GM21576 (cell line): ENCODE results near the gene PRSS16.

ENCODE experiments used
- ATAC-seq: cut with Tn5 transposase; IDR thresholded peaks from one replicate; pipeline ENCODE4 v1.9.1; 2021; ENCODE audit warnings: mild to moderate bottlenecking, moderate library complexity; ENCODE audit not compliant: unreplicated experiment

PRSS16 gene

DNA sequence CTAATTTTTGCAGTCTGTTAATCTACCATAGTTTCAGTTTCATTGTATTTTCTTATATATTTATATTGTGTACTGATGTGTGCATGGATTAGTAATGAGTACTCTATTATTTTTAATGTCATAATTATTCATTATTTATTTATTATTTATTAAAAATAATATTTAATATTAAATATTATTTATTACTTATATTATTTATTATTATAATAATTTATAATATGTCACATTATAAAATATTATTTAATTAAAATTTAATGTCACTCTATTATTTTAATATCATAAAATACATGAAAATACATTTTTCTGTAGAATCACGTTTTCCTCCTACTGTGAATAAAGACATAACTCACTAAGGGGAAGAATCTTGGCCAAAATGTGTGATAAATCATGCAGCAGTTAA lies 34.1 kb downstream of the PRSS16 start:
- ATAC-seq, result no peak

DNA sequence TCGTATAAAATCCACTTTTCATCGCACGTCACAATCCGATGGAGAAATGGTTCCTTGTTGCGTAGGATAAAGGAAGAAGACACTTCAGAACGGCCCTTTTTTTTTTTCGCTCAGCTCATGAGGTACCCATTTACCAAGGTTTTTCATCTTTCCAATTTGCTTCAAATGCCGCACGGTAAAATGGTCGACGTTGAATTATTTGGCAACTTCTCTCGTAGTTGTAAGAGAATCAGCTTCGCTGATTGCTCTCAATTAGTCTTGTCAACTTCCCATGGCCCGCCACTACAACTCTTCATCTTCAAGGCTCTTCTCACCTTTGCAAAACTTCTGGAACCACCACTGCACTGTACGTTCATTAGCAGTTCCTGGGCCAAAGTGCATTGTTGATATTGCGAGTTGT lies 35.8 kb downstream of the PRSS16 start:
- no peak for ATAC-seq

DNA sequence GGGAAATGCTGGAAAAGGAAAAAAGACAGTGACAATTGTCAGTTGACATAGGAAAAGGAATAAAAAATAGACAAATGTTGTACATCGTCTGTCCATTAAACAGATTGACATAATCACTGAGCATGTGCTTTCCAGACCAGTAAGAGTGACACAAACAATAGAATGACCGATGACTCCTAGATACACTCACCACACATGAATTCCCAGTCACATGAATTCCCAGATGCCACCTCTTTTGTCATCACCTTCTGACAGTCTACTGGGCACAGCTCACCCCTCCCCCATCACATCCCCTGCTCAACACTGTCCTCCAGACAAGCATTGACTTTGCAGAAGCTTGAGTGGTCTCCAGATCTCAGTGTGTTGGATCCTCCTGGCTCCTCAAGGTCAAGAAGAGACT lies 38.6 kb downstream of the PRSS16 start:
- ATAC-seq, result no peak

DNA sequence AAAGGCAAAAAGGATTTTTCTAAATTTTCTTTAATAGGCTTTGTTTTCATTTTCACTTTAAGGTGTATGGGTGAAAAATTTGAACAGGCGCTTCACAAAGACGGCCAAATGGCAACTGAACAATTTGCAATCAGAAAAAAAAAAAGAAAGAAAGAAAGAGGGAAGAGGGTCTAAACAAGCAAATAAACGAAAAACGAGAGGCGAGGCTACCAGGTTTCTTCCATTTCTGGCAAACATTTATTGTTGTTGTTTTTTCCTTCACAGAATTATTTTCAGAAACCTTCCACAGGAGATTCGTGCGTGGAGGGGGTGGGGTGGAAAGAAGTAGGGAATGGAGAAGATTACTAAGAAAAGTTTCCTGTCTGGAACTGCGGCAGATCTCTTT lies 40.2 kb downstream of the PRSS16 start:
- ATAC-seq, result no peak

DNA sequence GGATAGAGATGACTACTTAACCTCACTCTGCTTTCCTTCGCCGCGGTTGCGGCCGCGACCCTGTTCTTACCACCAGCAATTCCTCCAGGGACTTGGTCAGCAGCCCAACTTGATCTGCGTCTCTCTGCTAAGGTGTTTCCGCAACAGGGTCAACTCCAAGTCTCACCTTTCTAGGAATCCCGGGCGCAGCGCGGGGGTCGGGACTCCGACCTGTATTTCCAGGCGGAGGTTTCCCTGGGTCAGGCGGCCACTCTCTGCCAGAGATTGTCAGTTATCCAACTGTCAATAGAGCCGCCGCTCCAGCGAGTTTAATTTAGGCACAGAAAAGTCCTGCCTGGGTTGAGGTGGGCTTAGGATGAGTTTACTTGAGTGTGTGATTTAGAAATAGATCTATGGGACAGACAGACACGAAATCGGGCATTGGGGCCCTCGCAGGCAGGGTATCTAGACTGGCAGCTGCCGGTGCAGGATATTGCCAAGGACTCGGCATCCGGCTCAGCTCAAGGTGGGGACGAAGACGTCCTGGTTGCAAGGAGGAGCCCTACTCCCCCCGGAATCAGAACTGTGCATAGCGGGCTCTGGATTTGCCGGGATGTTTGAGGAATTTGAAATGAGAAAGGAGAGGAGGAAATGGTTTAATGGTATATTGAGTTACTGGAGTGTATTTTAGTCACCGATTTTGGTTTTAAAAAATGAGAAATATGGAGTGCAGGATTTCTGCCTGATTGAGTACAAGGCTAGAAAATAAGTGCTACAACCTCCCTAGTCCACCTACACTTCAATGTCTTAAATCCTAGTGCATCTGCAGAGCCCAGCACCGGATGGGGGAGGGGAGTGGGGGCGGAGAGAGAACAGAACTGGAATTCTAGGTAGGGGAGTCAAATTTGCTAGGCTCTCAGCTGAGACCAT lies 40.9 kb downstream of the PRSS16 start:
- ATAC-seq, result no peak

DNA sequence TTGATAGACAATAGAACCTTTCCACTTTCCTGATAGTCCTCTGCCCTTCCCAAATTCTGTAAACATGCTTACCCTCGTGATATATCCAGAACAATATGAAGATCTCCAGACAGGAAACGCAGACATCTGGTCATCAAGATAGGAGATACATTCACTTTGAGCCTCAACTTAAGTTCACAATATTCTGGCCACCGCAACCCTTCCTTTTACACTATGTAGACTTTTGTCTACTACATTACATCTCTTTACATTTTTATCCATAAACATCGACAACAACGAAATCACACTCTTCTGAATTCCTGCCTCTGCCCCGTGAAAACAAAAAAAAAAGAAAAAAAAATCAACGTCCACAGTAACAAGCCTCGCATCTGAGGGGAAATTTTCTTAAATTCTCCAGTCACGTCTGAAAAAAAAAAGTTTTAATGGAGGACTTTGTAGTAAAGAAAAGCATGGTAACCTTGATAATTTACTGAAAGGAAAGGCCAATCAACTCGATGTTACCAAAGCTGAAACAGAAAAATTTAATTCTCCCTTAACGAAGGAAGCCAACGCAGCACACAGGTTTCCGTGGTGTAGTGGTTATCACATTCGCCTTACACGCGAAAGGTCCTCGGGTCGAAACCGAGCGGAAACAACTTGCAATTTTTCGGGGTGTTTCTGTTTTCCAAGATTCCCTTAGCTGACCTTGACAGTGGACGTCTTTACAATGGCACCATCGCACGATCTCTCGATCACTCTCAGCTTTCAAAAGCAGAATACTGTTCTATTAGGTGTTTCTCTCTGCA lies 42.8 kb downstream of the PRSS16 start:
- ATAC-seq, result no peak

DNA sequence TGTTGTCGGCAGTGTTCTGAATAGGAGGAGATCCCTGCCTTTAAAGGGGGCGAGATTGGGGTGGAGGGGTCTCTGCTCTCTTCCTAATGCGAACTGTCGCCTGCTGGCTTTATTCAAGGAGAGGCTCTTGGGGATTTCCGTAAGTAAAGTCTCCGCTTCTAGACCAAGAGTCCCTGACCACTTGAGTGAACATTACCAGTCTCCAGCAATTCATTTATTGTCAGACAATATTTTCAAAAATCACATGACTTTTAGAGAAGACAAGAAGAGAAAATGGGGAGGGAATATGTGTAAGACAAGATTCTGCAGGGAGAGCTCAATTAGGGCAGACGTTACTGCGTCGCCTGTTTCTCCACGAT lies 43.3 kb downstream of the PRSS16 start:
- ATAC-seq, result no peak

DNA sequence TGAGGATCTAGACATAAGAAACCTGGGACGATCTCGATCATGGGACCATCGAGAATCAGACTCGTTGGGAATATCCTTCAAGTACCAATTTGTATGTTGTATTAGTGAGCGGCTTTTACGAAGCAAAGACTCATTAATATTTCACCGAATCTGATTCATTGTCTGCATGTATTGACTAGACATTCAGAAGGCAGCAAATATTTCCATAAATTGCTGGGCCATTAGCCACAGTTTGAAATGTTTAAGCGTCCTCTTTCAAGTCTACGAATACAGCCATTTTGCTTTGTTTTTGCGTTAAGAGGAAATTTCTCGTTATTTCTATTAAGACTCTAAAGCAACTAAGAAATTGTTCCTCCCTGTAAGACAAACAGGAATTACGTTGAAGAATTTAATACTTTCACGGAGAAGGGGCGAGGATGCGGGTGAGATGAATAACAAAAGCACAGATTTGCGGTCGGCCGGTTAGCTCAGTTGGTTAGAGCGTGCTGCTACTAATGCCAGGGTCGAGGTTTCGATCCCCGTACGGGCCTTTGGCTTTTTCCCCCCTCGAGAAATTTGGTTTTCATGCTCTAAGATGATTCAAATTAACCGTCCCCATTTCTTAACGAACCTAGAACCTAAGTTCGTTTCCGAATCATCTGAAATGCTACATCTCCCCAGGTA lies 46.1 kb downstream of the PRSS16 start:
- ATAC-seq, result no peak

DNA sequence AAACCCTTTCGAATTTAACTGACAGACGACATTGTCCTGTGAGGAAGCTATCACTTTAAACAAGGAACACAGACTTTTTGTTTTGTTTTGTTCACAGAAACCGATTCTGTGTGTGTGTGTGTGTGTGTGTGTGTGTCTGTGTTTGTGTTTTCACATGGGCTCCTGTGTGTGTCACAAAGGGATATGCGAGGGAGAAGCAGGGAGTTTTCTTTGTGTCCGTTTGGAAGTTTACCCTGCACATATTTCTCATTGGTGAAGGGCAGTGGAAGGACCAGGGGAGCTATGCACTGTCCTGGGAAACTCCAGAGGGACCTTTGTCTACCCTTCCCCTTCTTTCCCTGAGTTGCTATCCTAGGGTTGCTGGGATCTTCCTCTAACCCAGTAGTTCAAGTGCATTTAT lies 46.9 kb downstream of the PRSS16 start:
- ATAC-seq, result no peak

DNA sequence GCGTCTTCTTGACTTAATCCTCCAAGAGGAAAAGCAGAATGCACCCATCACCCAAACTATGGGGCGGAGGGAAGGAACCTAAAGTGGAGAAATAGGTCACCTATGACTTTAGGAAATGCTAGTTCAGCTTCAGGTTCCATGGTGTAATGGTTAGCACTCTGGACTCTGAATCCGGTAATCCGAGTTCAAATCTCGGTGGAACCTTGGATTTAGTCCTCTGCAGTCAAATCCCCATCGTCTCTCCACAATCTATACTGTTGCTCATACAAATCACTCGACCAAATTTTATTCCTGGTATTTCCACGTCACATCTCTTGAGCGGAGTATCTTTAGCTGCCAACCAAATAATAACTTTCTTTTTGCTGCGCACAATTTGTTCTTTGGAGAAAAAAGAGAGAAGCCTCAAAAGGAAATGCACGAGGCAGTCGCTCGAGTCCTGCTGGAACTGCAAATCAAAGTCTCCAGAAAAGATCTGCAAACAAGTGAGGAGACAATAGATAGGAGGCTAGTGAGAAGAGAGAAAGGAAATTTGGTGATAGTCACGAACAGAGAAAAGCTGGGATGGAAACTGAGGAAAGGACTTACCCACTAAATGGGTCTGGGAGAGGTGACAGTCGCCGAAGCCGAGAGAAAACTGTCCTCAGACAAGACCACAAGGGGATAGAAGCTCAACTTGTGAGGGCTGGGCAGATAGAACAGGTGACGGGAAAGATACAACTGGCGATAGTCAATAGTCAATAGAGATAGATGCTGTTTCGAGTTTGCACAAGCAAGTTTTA lies 48.0 kb downstream of the PRSS16 start:
- no peak for ATAC-seq

DNA sequence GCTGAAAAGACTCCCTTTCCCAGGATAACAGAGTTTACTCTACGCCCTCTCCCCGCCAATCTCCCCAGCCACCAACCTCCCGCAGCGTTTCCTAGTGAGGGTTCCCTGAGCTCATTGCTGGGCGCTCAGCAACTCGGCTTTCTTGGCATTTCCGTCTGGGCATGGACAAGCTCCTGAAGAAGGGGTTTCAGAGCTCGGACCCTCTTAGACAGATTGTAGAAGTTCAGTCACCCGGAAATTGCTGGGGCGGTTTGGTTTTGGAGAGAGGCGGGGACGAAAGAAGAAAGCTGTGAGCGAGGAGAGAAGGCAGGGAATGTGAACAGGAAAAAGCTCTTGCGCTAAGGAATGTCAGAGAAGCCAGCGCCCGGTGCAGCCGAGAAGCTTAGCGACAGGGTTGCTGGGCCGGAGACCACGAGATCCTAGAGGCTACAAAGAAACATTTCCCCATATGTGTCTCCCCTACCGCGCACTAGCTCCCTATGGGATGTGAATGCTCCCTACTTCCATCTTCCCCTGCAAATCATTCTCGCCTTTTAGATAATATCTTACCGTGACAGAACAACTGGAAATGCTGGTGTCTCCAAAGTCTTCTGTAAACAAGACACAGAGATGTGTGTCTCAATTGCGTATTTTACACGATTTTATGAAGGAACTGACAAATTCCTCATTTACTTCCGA lies 48.7 kb downstream of the PRSS16 start:
- no peak for ATAC-seq

DNA sequence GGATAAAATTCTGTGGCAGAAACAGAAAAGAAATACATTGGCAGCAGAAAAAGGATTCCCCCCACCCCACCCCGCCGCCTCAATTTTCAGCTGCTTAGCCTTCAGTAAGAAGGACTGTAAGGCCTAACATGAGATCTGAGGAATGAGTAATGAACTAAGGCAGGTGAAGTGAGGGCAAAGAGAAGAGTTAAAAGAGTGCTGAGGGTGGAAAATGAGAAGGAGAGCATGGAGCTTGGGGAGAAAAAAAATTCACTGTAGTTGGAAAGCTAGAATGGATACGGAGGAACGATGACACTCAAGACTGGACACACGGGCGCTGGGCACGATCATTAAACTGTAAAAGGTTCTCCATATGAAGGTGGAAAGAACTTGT lies 50.0 kb downstream of the PRSS16 start:
- ATAC-seq, result no peak

DNA sequence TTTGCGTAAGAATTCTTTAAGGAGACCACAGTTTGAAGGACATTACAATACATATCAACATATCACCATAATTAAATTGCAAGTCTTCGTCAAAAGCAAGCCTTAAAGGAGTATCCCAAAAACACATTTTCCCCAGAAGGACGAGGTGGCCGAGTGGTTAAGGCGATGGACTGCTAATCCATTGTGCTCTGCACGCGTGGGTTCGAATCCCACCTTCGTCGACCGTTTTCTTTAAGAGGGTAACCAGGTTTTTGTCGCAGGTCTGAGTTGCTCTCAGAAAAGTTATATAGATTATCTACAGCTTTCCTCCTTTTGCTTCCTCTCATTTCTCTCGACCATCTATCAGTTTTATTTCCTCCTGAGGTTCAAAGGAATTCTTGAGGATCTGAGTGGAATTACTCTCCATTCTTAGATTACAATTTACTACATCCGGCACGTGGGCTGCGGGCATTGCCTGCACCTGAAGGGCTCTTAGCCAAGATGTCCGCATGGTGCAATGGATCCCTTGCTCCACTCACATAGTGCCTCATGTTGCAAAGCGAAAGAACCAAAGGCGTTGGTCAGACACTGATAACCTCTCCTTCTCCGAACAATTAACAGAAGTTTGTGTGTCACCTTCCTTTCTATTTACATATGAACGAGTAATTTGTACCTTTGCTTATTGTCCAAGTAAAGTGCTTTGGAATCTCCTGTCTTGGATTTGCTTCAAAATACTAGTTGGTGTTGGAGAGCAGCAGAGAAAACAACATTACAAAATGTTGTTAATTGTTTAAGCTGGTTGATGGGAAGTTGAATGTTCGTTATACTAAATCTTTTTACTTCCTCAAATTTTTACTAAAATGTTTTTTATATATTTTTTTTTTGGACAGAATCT lies 50.6 kb downstream of the PRSS16 start:
- ATAC-seq, result no peak

DNA sequence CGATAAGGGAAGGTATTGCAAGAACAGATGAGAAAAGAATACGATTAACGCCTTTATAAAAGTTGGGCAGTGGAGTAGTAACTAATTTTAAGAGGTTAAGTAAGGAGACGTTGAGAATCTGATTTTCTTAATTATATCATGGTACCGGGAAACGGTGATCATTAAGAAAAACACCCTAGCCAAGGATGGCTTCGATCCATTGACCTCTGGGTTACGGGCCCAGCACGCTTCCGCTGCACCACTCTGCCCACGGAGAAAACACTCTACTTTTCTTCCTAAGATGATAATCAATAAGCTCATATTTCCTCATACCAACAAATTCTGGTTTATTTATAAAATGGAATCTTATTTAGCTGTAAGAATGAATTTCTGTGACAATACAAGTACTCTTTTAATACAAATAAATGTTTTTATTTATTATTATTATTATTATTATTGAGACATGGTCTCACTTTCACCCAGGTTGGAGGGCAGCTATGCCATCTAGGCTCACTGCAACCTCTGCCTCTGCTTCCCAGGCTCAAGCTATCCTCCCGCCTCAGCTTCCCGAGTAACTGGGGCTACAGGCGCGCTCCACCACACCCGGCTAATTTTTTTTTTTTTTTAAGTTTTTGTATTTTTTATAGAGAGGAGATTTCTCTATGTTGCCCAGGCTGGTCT lies 56.2 kb downstream of the PRSS16 start:
- ATAC-seq, result no peak
